Prostate gland (tissue), 2 donors: ENCODE measurements around the gene KRCC1.

Experiments
- CTCF ChIP-seq, 4 experiments: fragments of 200-600 bp in 2 of 4; fragments of 450-650 bp in 2 of 4; sonication (generic) in 2 of 4; IDR thresholded peaks; 1 replicate in 3 of 4; 2 replicates in 1 of 4; pipeline ENCODE4 v1.5.1; 2016 to 2019; ENCODE audit warnings: antibody characterized with exemption in 4 of 4, mild to moderate bottlenecking in 2 of 4, moderate library complexity in 2 of 4
- POLR2A ChIP-seq: fragments of 450-650 bp; IDR thresholded peaks from one replicate; pipeline ENCODE4 v1.6.1; 2016; ENCODE audit warnings: antibody characterized with exemption, mild to moderate bottlenecking
- POLR2AphosphoS5 ChIP-seq: sonication (generic); formaldehyde crosslinking; IDR thresholded peaks from one replicate; pipeline ENCODE4 v1.6.1; 2017; ENCODE audit warnings: antibody characterized with exemption

- TF ChIP-seq CTCF (IDR thresholded peaks at IDR 0.05) (no peak), POLR2AphosphoS5 (no peak), POLR2A (no peak)
These were observed 25.0 kb upstream of the KRCC1 start for GRCh38 chr2:88080545-88080944.
